ENCODE data around the gene DUS4L.

The DUS4L gene

GRCh38 chr7:107543338-107543993 lies 20.3 kb upstream of the DUS4L start:
- H3K4me3 ChIP-seq (ENCODE audit: low read length): no peak overlapping the region
- H3K9me3 ChIP-seq (ENCODE audit: insufficient read depth, low read length): no peaks in the 10 kb centered on the region
- H3K36me3 ChIP-seq (replicated peaks; ENCODE audit: low read depth, low read length): peaks cover 17% of the 10 kb centered on the region
- no peak overlapping the region for H3K9ac ChIP-seq (ENCODE audit: low read length)
- H3K27ac ChIP-seq (ENCODE audit: low read length): no peak overlapping the region
- peaks cover 5% of the 10 kb centered on the region; the same call in 1 of the 2 replicates for H3K79me2 ChIP-seq (ENCODE audit: low read length)
- no peaks in the 10 kb centered on the region for H3K4me1 ChIP-seq (ENCODE audit: low read length)
- no peaks in the 10 kb centered on the region for H3K27me3 ChIP-seq (ENCODE audit: low read depth, low read length)
- TF ChIP-seq CTCF (IDR thresholded peaks at IDR 0.05; ENCODE audit: low read depth, low read length): no peak
- no peak for TF ChIP-seq EZH2phosphoT487 (IDR thresholded peaks at IDR 0.05; ENCODE audit: low read depth)
- no peak overlapping the region for H3K4me2 ChIP-seq (ENCODE audit: low read length)
- H2AFZ ChIP-seq (ENCODE audit: low read depth, low read length): no peak overlapping the region
- H4K20me1 ChIP-seq (ENCODE audit: insufficient read depth, low read length): no peaks in the 10 kb centered on the region

- Histone ChIP-seq H3K4me3 (ENCODE audit: low read length) (no peak overlapping the region), H3K36me3 (replicated peaks; ENCODE audit: low read depth, low read length) (peaks cover 17% of the 10 kb centered on the region), H4K20me1 (ENCODE audit: insufficient read depth, low read length) (no peaks in the 10 kb centered on the region), H2AFZ (ENCODE audit: low read depth, low read length) (no peak overlapping the region), H3K79me2 (ENCODE audit: low read length) (peaks cover 5% of the 10 kb centered on the region; the same call in 1 of the 2 replicates), H3K9me3 (ENCODE audit: insufficient read depth, low read length) (no peaks in the 10 kb centered on the region), H3K9ac (ENCODE audit: low read length) (no peak overlapping the region), H3K4me2 (ENCODE audit: low read length) (no peak overlapping the region), H3K27ac (ENCODE audit: low read length) (no peak overlapping the region), H3K4me1 (ENCODE audit: low read length) (no peaks in the 10 kb centered on the region), H3K27me3 (ENCODE audit: low read depth, low read length) (no peaks in the 10 kb centered on the region)
- TF ChIP-seq CTCF (IDR thresholded peaks at IDR 0.05; ENCODE audit: low read depth, low read length) (no peak), EZH2phosphoT487 (IDR thresholded peaks at IDR 0.05; ENCODE audit: low read depth) (no peak)
Observed at GRCh38 chr7:107544848-107545591, 18.8 kb upstream of the DUS4L start.

DNA sequence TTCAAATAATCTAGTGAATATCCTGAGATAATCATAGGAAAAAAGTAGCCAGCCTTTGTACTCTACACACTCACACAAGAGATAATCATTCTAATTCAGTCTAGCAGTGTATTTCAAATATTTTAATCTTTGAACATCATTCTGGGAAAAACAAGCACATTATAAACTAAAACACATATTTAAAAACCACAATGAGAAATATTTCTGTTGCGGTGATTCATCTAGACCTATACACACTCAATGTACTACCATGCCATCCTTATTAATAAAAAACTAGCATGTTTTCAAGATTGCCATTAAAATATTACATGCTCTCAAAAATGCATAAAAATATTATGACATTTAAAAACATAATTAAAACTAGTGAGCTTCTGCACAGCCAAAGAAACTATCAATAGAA lies 11.8 kb upstream of the DUS4L start:
- Histone ChIP-seq H2AFZ (ENCODE audit: low read depth, low read length) (no peak overlapping the region), H3K27ac (ENCODE audit: low read length) (no peak overlapping the region), H3K4me3 (ENCODE audit: low read length) (no peak overlapping the region), H3K9me3 (ENCODE audit: insufficient read depth, low read length) (no peaks in the 10 kb centered on the region), H4K20me1 (ENCODE audit: insufficient read depth, low read length) (no peaks in the 10 kb centered on the region), H3K9ac (ENCODE audit: low read length) (no peak overlapping the region), H3K27me3 (ENCODE audit: low read depth, low read length) (no peaks in the 10 kb centered on the region), H3K79me2 (ENCODE audit: low read length) (no peaks in the 10 kb centered on the region), H3K36me3 (replicated peaks; ENCODE audit: low read depth, low read length) (peaks cover 8% of the 10 kb centered on the region), H3K4me1 (ENCODE audit: low read length) (no peaks in the 10 kb centered on the region), H3K4me2 (ENCODE audit: low read length) (no peak overlapping the region)
- no peak for TF ChIP-seq EZH2phosphoT487 (IDR thresholded peaks at IDR 0.05; ENCODE audit: low read depth)
- TF ChIP-seq CTCF (IDR thresholded peaks at IDR 0.05; ENCODE audit: low read depth, low read length): no peak

DNA sequence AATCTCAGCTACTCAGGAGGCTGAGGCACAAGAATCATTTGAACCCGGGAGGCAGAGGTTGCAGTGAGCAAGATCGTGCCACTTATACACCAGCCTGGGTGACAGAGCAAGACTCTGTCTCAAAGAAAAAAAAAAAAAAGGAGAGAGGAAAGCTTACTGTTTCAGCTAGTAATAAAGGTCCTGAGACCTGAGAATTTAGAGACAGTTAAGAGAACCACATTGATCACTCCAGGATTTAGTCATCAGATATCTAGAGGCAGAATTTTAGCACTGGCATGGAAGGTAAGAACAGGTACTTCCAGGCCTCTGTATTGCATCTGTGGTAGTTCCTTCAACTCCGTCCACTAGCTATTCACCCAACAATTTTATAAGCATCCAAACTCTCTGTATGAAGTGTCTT lies 7.9 kb upstream of the DUS4L start:
- H3K36me3 ChIP-seq (replicated peaks; ENCODE audit: low read depth, low read length): peaks cover 15% of the 10 kb centered on the region
- no peak overlapping the region for H3K9ac ChIP-seq (ENCODE audit: low read length)
- H3K9me3 ChIP-seq (ENCODE audit: insufficient read depth, low read length): no peaks in the 10 kb centered on the region
- H3K4me1 ChIP-seq (ENCODE audit: low read length): no peaks in the 10 kb centered on the region
- no peak overlapping the region for H3K4me2 ChIP-seq (ENCODE audit: low read length)
- no peak overlapping the region for H2AFZ ChIP-seq (ENCODE audit: low read depth, low read length)
- no peak overlapping the region for H3K27ac ChIP-seq (ENCODE audit: low read length)
- no peaks in the 10 kb centered on the region; the same call in 1 of the 2 replicates for H3K79me2 ChIP-seq (ENCODE audit: low read length)
- no peaks in the 10 kb centered on the region for H3K27me3 ChIP-seq (ENCODE audit: low read depth, low read length)
- TF ChIP-seq CTCF (IDR thresholded peaks at IDR 0.05; ENCODE audit: low read depth, low read length) (no peak), EZH2phosphoT487 (IDR thresholded peaks at IDR 0.05; ENCODE audit: low read depth) (no peak)
- H3K4me3 ChIP-seq (ENCODE audit: low read length): no peak overlapping the region
- H4K20me1 ChIP-seq (ENCODE audit: insufficient read depth, low read length): no peaks in the 10 kb centered on the region
